ENCODE results near the gene TRPM5.

DNA sequence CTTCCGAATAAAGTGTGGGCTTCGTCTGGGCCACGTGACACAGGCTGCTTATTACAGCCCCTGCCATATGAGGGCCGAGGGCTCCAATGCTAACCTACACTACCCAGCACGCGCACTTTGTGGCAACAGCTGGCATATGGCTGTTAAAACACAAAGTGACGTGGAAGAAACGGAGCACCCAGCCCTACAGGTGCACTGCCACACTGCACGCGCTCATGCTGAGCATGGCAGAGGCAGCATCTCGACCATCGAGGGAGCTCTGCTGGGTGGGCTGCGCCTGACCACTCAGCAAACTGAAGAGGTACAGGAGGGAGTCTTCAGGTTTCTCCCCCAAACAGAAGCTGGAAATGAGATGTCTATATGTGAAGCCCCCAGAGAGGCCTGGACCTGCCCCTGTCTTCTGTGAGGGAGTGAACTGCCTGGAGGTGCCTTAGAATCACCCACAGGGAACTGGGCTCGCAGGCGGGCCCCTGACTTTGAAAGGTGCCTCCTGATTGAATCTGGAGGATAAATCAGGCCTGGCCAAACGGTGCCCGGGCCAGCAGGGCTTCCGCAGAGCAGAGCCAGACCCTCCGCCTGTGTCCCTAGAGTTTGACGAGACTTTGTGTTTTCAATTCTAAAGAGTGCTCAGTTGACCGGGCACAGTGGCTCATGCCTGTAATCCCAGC lies 25.5 kb downstream of the TRPM5 start:
- TF ChIP-seq, protein P1, sequence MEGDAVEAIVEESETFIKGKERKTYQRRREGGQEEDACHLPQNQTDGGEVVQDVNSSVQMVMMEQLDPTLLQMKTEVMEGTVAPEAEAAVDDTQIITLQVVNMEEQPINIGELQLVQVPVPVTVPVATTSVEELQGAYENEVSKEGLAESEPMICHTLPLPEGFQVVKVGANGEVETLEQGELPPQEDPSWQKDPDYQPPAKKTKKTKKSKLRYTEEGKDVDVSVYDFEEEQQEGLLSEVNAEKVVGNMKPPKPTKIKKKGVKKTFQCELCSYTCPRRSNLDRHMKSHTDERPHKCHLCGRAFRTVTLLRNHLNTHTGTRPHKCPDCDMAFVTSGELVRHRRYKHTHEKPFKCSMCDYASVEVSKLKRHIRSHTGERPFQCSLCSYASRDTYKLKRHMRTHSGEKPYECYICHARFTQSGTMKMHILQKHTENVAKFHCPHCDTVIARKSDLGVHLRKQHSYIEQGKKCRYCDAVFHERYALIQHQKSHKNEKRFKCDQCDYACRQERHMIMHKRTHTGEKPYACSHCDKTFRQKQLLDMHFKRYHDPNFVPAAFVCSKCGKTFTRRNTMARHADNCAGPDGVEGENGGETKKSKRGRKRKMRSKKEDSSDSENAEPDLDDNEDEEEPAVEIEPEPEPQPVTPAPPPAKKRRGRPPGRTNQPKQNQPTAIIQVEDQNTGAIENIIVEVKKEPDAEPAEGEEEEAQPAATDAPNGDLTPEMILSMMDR (IDR thresholded peaks at IDR 0.05), result no peak
- no peak for TF ChIP-seq POLR2A (IDR thresholded peaks at IDR 0.05)

All from esophagus squamous epithelium (tissue), 4 donors.